ENCODE results near the gene FAM107B. TPM values are rescaled to one million over a fixed set of nuclear protein-coding genes. Genes with fewer than 3 reads are reported as not detected.

Gene FAM107B
- total RNA-seq, 2 donors from 2014 or later = 258 to 399 TPM

GRCh38 chr10:14529351-14529750 is 245.3 kb downstream of the FAM107B start:
- no peak overlapping the region for H3K4me3 Mint-ChIP-seq

GRCh38 chr10:14528450-14528849 is 246.2 kb downstream of the FAM107B start:
- no peak for DNase-seq
- Mint-ChIP-seq H3K27ac (peak overlapping the region; percentile 92), H3K4me1 (peaks cover 70% of the 10 kb centered on the region), H3K4me3 (peak overlapping the region; percentile 58), H3K36me3 (ENCODE audit: low read depth) (peaks cover 8% of the 10 kb centered on the region), H3K27me3 (no peaks in the 10 kb centered on the region)
- H3K9me3 ChIP-seq (ENCODE audit: control insufficient read depth, low read length, poor library complexity, severe bottlenecking) = no peaks in the 10 kb centered on the region
- ATAC-seq = peak; percentile 86

More at GRCh38 chr10:14529351-14529750, 245.3 kb downstream of the FAM107B start:
- ATAC-seq (no peak), DNase-seq (no peak)
- Mint-ChIP-seq H3K36me3 (ENCODE audit: low read depth) (peaks cover 8% of the 10 kb centered on the region), H3K27me3 (no peaks in the 10 kb centered on the region), H3K4me1 (peaks cover 76% of the 10 kb centered on the region), H3K27ac (peak overlapping the region; percentile 92)
- H3K9me3 ChIP-seq (ENCODE audit: control insufficient read depth, low read length, poor library complexity, severe bottlenecking) = no peaks in the 10 kb centered on the region

GRCh38 chr10:14527915-14528314 is 246.8 kb downstream of the FAM107B start:
- Mint-ChIP-seq H3K4me3 (no peak overlapping the region), H3K36me3 (ENCODE audit: low read depth) (peaks cover 6% of the 10 kb centered on the region), H3K27ac (peak overlapping the region; percentile 92), H3K4me1 (peaks cover 69% of the 10 kb centered on the region), H3K27me3 (no peaks in the 10 kb centered on the region)
- H3K9me3 ChIP-seq (ENCODE audit: control insufficient read depth, low read length, poor library complexity, severe bottlenecking) = no peaks in the 10 kb centered on the region
- no peak for ATAC-seq
- DNase-seq = no peak

DNA sequence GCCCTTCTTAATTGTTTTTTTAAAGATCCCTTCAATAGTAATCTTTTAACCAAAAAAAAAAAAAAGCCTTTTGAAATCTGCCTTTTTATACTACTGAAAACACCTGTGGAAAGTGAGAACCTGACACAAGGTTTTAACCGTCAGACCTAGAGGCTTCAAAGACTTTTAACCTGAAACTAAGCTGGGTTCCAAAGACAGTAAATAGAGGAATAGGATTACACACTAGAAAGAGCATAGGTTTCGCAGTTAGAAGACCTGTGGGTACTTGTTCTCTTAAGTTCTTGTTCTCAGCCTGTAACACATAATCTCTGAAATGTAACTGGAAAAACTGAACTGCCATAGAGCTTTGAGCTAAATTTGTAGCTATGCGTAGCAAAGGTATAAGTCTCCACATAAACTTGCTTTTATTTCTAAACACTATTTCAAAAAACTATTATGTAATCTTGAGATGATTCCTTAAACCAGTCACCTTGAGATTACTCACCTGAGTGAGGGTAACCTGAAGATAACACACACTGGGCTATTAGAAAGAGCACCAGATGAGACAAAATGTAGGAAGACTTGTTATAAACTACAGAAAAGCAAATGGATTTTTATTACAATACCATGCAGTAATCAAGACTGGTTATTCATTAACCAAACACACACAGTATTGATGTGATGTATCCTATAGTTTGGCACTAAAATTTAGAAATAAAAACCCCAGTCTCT is 247.4 kb downstream of the FAM107B start:
- no peaks in the 10 kb centered on the region for H3K9me3 ChIP-seq (ENCODE audit: control insufficient read depth, low read length, poor library complexity, severe bottlenecking)
- DNase-seq = no peak
- no peaks in the 10 kb centered on the region for H3K27me3 Mint-ChIP-seq
- peaks cover 63% of the 10 kb centered on the region for H3K4me1 Mint-ChIP-seq
- H3K4me3 Mint-ChIP-seq = no peak overlapping the region
- H3K36me3 Mint-ChIP-seq (ENCODE audit: low read depth) = peaks cover 3% of the 10 kb centered on the region
- H3K27ac Mint-ChIP-seq = peak overlapping the region; percentile 92
- ATAC-seq = no peak

DNA sequence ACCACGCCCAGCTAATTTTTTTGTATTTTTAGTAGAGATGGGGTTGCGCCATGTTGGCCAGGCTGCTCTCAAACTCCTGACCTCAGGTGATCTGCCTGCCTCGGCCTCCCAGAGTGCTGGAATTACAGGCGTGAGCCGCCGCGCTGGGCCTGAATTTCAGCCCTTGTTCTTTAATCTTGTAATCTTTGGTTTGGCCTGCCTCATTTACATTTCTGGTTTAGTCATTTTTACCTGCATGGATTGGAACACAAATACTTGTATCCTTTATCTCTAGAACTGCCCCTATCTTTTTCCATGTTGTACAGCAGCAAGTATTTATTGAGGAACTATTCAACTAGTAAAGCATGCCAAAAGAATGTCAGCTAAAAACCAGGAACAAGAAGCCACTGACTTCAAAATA is 248.4 kb downstream of the FAM107B start:
- H3K9me3 ChIP-seq (ENCODE audit: control insufficient read depth, low read length, poor library complexity, severe bottlenecking) = no peaks in the 10 kb centered on the region
- DNase-seq (no peak), ATAC-seq (no peak)
- peaks cover 6% of the 10 kb centered on the region for H3K36me3 Mint-ChIP-seq (ENCODE audit: low read depth)
- peak overlapping the region; percentile 92 for H3K27ac Mint-ChIP-seq
- H3K27me3 Mint-ChIP-seq = no peaks in the 10 kb centered on the region
- peak overlapping the region; percentile 33 for H3K4me3 Mint-ChIP-seq
- H3K4me1 Mint-ChIP-seq = peaks cover 61% of the 10 kb centered on the region

- H3K9me3 ChIP-seq (ENCODE audit: control insufficient read depth, low read length, poor library complexity, severe bottlenecking) = no peaks in the 10 kb centered on the region
- Mint-ChIP-seq H3K27me3 (no peaks in the 10 kb centered on the region), H3K4me3 (no peak overlapping the region), H3K36me3 (ENCODE audit: low read depth) (peaks cover 8% of the 10 kb centered on the region), H3K27ac (peak overlapping the region; percentile 92), H3K4me1 (peaks cover 47% of the 10 kb centered on the region)
- DNase-seq (no peak), ATAC-seq (no peak)
Measured at GRCh38 chr10:14524691-14525324, 249.9 kb downstream of the FAM107B start.

GRCh38 chr10:14523286-14523685 is 251.4 kb downstream of the FAM107B start:
- ATAC-seq (peak; percentile 53), DNase-seq (no peak)
- Mint-ChIP-seq H3K4me3 (peak overlapping the region; percentile 68), H3K4me1 (peaks cover 33% of the 10 kb centered on the region), H3K27ac (peak overlapping the region; percentile 92), H3K27me3 (no peaks in the 10 kb centered on the region), H3K36me3 (ENCODE audit: low read depth) (peaks cover 8% of the 10 kb centered on the region)
- H3K9me3 ChIP-seq (ENCODE audit: control insufficient read depth, low read length, poor library complexity, severe bottlenecking) = no peaks in the 10 kb centered on the region

GRCh38 chr10:14519785-14520184 is 254.9 kb downstream of the FAM107B start:
- Mint-ChIP-seq H3K4me1 (peaks cover 16% of the 10 kb centered on the region), H3K36me3 (ENCODE audit: low read depth) (peaks cover 10% of the 10 kb centered on the region), H3K27me3 (no peaks in the 10 kb centered on the region), H3K4me3 (no peak overlapping the region), H3K27ac (peak overlapping the region; percentile 62)
- ATAC-seq (no peak), DNase-seq (no peak)
- no peaks in the 10 kb centered on the region for H3K9me3 ChIP-seq (ENCODE audit: control insufficient read depth, low read length, poor library complexity, severe bottlenecking)

- no peak overlapping the region for H3K4me3 Mint-ChIP-seq
- DNase-seq = no peak
- H3K9me3 ChIP-seq (ENCODE audit: control insufficient read depth, low read length, poor library complexity, severe bottlenecking) = no peaks in the 10 kb centered on the region
- H3K27me3 Mint-ChIP-seq = no peaks in the 10 kb centered on the region
- H3K36me3 Mint-ChIP-seq (ENCODE audit: low read depth) = peaks cover 10% of the 10 kb centered on the region
- peaks cover 9% of the 10 kb centered on the region for H3K4me1 Mint-ChIP-seq
- H3K27ac Mint-ChIP-seq = peak overlapping the region; percentile 62
- ATAC-seq = no peak
Measured at GRCh38 chr10:14518149-14518548, 256.5 kb downstream of the FAM107B start.

DNA sequence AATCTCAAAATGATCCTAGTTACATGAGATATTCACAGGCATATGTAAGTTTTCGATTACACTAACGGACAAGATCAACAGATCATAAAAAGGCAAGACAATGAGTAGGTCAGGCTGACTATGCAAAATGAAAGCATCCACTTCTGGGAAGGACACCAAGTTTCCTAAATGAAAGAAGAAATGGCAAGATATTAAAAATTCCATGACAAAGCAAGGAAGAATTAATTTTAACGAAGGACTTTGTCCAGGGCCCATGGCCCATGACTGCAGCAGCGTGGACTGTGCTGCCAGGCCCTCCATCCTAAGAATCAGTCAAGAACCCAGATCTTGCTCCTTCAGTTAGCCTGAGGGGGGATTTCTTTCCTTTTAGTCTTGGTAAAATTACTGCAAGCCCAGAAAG is 261.6 kb downstream of the FAM107B start:
- Mint-ChIP-seq H3K27ac (peak overlapping the region; percentile 82), H3K27me3 (no peaks in the 10 kb centered on the region), H3K36me3 (ENCODE audit: low read depth) (peaks cover 8% of the 10 kb centered on the region), H3K4me1 (no peaks in the 10 kb centered on the region), H3K4me3 (no peak overlapping the region)
- no peak for ATAC-seq
- no peak for DNase-seq
- H3K9me3 ChIP-seq (ENCODE audit: control insufficient read depth, low read length, poor library complexity, severe bottlenecking) = no peaks in the 10 kb centered on the region

- Mint-ChIP-seq H3K27ac (no peak overlapping the region), H3K4me3 (no peak overlapping the region), H3K4me1 (peaks cover 18% of the 10 kb centered on the region), H3K27me3 (no peaks in the 10 kb centered on the region), H3K36me3 (ENCODE audit: low read depth) (peaks cover 6% of the 10 kb centered on the region)
- no peak for ATAC-seq
- no peaks in the 10 kb centered on the region for H3K9me3 ChIP-seq (ENCODE audit: control insufficient read depth, low read length, poor library complexity, severe bottlenecking)
- DNase-seq = no peak
Measured at GRCh38 chr10:14510346-14510745, 264.4 kb downstream of the FAM107B start.

DNA sequence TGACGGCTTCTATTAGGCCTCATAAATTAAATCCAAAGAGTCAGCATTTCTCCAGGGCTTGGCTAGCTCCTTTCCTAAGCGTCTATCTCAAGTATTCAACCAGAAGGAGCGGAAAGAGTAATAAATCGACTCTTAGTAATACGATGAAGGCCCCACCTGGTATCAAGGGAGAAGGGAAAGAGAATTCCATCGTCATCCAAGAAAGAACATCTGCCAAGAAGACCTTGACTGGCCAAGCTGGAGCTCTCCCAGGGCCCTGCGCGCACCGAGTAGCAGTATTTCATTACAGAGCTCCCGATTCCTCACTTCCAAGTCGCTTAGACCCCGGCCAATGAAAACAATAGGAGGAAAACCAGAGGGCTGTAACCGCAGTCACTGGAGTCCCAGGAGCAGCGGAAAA is 266.0 kb downstream of the FAM107B start:
- peaks cover 6% of the 10 kb centered on the region for H3K36me3 Mint-ChIP-seq (ENCODE audit: low read depth)
- H3K9me3 ChIP-seq (ENCODE audit: control insufficient read depth, low read length, poor library complexity, severe bottlenecking) = no peaks in the 10 kb centered on the region
- DNase-seq (no peak), ATAC-seq (no peak)
- peaks cover 18% of the 10 kb centered on the region for H3K4me1 Mint-ChIP-seq
- H3K27me3 Mint-ChIP-seq = no peaks in the 10 kb centered on the region
- peak overlapping the region; percentile 92 for H3K27ac Mint-ChIP-seq
- H3K4me3 Mint-ChIP-seq = no peak overlapping the region

DNA sequence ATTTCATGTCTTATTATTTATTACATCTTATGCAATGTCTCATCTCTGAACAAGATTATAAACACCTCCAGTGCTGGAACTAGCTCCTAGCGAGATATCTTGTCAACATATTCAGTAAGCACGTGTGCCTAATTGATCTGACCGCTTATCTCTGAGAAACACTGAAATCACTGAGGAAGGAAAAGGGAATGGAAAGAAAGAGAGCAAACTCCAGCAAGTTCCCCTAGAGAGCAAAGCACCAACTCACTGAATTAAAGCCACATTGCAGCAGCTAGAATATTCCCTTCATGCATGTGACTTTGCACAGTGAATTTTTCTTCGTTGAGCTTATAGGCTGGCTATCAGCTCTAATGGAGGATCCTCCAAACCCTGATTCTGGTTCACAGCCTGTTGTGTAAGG is 266.9 kb downstream of the FAM107B start:
- H3K4me3 Mint-ChIP-seq = no peak overlapping the region
- H3K27me3 Mint-ChIP-seq = no peaks in the 10 kb centered on the region
- ATAC-seq = peak; percentile 17
- H3K27ac Mint-ChIP-seq = peak overlapping the region; percentile 92
- H3K9me3 ChIP-seq (ENCODE audit: control insufficient read depth, low read length, poor library complexity, severe bottlenecking) = no peaks in the 10 kb centered on the region
- H3K4me1 Mint-ChIP-seq = peaks cover 18% of the 10 kb centered on the region
- H3K36me3 Mint-ChIP-seq (ENCODE audit: low read depth) = peaks cover 6% of the 10 kb centered on the region
- no peak for DNase-seq

- no peaks in the 10 kb centered on the region for H3K27me3 Mint-ChIP-seq
- peak overlapping the region; percentile 92 for H3K27ac Mint-ChIP-seq
- peaks cover 19% of the 10 kb centered on the region for H3K4me1 Mint-ChIP-seq
- peaks cover 6% of the 10 kb centered on the region for H3K36me3 Mint-ChIP-seq (ENCODE audit: low read depth)
- no peaks in the 10 kb centered on the region for H3K9me3 ChIP-seq (ENCODE audit: control insufficient read depth, low read length, poor library complexity, severe bottlenecking)
- H3K4me3 Mint-ChIP-seq = peak overlapping the region; percentile 76
- ATAC-seq (peak; percentile 93), DNase-seq (peak in 2 of 3 donors; percentile 50 to 55)
Measured at GRCh38 chr10:14507176-14507575, 267.5 kb downstream of the FAM107B start.

All from T-helper 17 cell (primary cell).